HG03039 (cell line): Measurements from ENCODE around the gene PIH1D1.

Experiments used
- ATAC-seq: cut with Tn5 transposase; IDR thresholded peaks from one replicate; pipeline ENCODE4 v1.9.1; 2021; ENCODE audit warnings: mild to moderate bottlenecking, moderate library complexity; ENCODE audit not compliant: unreplicated experiment

Gene PIH1D1

DNA sequence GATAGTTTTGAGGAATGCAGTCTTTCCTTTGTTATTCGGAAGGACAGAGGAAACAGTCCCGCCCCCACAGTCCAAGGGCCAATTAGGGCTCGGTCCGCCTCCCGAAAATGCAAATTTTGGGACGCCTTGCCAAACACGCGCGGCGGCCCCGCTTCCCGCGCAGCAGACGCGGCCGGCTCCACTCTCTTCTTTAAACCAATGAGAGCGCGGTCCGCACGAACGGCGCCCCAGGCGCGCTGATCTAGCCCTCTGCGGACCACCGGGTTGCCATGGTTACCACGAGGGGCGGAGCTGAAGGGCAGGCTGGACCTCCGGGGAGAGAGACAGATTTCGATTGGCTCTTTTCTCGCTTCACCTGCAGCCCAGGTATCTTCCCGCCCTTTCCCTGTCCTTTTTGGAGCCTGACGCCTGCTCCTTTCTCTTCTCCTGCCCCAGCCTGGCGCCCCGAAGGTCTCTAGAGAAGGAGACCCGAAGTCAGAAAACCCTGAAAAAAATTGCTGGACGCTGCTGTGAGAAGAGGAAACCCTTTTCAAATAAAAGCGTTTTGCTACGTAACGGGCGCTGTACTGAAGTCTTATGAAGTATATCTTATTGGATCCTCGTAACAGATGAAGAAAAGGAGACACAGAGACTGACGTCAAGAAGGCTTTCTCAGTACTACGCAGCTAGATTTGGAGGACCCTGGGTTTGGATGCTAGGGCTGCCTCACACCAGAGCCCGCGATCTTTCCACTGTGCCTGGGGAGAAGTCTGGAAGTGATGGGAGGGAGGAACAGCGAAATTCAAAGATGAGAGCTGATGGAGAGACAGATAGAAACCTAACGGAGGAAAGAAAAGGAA lies 30.4 kb downstream of the PIH1D1 start:
- ATAC-seq = no peak

DNA sequence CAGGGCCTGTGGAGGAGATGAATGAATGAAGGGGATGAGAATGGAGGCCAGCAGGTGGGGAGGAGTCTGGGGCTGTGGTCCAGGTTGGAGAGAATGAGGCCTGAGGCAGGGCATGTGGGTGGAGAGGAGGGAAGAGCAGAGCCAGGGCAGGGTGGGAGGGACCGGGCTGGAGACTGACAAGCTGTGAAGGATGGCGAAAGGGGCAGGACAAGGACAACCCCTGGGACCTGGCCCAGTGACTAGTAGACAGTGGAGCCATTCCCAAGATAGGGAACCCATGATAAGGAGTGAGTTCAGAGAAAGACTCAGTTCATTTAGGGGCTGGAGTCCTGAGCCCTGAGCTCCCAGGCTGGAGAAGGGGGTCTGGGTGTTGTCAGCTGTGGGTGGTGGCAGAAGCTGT lies 31.4 kb downstream of the PIH1D1 start:
- ATAC-seq = no peak

DNA sequence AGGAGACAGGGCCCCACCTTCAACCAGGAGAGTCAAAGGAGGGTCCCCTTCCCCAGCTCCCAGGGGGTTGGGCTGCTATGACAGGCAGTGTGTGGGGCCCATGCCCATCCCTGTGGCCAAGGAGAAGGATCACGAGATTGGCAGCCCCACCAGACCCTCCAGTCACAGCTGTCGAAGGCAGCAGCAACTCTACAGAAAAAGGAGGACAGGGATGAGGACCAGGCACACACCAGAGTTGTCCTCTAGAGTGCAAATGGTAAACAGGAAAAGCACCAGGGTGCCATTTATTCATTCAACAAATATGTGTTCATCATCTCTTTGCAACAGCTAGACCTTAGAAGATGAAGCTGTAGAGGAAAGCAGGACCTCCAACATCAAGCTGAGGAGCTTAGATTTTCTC lies 32.4 kb downstream of the PIH1D1 start:
- ATAC-seq = no peak

DNA sequence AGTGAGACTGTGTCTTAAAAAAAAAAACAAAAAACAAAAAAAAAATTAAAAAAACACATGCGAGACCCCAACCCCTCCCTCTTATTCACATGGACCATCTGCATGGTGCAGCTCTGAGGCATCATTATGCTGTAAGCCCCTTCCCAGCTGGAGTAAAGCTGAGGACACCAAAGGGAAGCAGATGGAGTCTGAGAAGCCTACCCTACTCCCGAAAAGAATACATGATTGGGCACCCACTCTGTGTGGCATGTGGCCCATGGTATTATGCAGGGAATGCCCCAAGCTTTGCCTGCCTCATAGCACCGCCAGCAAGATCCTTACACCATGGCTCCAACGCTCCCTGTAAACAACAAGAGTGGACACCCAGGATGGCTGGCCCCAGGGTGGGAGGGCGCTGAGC lies 33.1 kb downstream of the PIH1D1 start:
- no peak for ATAC-seq

DNA sequence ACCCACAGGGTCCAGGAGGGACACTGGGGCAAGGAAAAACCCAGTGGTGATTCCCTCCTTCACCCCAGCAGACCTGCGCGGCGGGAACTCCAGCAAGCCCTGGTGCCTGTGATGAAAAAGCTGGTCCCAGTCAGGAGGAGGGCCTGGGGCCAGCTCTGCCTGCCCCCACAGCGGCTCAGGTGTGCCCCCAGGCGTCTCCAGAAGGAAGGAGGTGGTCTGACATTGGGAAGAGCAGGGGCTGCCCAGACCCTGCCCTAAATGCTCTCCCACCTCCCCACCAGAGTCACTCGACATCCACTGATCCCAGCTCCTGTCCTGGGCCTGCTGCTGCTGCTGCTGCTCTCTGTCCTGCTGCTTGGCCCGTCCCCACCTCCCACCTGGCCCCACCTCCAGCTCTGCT lies 34.5 kb downstream of the PIH1D1 start:
- no peak for ATAC-seq

DNA sequence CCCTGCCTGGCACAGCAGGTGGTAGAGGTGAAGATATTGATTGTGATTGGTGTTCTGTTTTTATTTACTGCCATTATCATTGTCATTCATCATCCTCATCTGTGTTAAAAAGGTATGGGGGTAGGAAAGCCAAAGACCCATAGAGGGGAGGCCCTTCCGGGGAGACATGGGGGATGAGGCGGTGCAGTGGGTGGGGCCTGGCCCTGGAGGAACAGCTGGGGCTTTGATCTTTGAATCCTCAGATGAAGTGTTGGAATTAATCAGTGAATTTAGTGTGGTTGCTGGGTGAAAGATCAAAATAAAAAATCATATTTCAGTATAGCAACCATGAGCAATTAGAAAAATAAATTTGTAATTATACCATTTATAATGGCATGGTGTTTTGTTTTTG lies 35.8 kb downstream of the PIH1D1 start:
- ATAC-seq = no peak

DNA sequence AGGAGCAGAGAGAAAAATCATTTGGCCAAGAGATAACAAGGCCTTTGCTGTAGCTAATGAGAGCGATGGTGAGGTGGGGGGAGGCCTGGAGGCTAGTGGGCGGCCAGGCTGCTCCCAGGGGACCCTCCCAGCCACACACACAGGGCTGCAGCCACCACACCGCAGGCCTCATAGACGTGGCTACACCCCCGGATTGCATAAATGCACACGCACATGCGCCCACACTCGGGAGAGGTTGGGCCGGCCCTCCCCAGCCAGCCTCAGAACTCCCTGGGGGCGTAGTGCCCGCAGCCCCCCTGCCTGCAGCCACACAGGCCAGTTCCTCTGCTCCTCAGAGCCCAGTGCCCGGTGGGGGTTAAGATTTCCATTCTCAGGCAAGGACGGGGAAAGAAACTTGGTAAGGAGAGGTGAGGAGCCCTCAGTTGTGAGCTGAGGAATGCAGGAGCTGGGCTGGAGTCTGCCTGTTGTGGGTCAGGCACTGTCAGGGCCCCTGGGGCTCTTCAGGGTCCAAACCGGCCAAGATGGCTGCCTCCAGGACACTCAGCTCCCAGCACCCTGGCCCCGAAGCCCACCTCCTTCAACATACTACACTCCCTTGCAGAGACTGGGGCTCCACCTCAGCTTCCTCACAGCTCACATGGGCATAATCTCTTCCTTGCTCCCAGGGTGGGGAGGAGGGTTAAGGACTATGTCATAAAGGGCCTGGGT lies 36.4 kb downstream of the PIH1D1 start:
- ATAC-seq = no peak

DNA sequence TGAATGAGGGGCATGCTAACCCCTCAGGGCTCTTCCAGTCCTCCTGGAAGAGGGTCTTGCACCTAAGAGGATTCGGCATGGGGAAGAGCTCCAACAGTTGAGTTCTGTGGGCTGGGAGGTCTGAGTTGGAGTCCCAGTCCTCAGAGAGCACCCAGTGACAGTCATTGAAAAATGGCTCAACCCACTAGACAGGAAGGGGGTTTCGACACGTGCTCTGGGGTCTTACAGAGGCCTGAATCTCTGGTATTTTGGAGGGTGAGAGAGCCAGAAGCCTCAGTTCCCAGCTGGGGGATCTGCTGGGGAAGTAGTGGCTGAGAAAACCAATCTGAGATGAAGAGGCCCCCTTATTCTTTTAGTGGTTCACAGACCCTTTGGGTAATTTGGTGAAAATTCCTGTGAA lies 37.4 kb downstream of the PIH1D1 start:
- ATAC-seq = no peak

DNA sequence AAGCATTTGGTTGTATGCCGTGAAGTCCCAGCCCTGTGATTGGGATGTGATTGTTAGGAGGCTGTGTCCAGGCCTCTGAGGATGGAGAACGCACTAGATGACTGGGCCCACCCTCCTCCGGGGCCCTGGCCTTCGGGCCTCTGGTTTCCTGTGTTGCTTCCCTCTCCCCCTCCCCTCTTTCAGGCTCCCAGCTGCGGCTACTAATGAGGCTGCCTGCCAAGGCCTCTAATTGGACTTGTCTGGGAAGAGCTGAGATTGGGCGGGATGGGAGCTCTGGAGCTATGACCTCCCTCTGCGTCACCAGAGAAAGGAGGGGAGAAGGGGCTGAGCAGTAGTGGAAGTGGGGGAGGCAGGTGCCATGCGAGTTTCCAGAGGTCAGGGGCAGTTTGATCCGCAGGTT lies 38.3 kb downstream of the PIH1D1 start:
- ATAC-seq = no peak

DNA sequence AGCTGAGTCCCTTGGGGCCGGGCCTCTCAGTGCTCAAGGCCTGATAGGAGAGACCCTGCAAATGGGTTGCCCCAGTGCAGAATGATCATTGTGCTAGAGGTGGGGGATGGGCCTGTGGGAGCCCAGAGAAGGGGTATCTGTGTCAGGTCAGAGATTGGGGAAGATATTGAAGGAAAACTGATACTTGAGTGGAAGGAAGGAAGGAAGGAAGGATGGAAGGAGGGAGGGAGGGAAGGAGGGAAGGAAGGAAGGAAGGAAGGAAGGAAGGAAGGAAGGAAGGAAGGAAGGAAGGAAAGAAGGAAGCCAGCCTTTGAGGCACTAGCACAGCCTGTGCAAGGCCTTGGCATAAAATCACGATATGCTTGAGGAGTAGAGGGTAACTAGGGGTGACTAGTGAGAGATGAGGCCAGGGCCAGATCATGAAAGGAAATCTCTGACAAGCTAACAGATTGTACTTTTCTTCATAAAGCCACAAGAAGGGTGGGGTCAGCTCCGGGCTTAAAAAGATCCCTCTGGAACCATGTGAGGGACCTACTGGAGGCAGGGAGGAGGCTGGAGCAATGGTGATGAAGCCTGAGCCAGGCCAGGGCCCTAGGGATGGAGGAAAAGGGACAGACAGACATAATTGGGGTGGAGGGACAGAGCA lies 39.8 kb downstream of the PIH1D1 start:
- no peak for ATAC-seq

DNA sequence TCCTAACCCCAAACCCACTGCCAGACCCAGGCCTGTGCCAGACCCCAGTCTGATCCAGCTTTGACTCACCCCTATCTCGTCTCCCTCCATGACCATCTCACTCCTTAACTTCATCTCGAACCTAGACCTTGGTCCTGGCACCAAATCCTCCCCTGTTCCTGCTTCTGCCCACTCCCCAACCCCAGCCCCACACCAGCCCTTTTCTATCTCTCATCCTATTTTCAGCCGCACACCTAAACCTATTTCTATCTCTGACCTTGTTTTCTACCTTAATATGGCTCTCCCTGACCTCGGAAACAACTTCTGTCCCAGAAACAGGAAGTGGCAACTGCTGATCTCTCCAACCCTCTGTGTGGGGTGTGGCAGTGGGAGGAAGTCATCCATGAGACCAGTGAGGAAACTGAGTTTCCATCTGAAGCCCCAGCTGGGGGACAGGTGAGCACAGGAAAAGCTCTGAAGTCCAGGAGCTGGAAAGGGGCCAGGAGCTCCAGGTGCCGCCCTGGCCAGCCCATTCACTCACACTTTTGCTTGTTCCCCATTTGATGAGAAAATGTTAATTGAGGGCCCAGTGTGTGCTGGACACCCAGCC lies 42.1 kb downstream of the PIH1D1 start:
- ATAC-seq = no peak

DNA sequence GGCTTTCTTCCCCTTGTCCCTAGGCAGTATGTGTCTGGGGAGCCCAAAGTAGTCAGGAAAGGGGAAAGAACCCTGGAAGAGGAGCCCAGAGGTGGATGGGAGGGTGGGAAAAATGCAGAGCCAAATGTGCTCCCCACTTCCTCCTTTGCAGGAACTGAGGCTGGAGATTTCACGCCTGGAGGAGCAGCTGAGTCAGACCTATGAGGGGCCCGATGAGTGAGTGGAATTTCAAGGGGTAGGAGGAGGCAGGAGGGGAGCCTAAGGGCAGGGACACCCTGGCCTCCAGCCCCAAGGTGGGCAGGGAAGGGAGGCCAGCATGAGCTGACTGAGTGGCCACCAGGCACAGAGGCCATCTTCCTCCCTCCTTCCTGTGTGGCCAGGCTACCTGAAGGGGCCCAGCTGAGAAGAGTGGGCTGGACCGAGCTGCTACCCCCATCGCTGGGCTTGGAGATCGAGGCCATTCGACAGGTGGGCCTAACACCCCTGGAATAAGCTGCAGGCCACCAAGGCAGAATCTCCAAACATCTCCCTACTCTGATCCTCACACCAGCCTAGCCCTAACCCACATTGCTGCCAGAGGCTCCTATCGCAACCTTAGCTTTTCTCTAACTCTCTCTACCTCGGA lies 42.7 kb downstream of the PIH1D1 start:
- ATAC-seq = no peak

DNA sequence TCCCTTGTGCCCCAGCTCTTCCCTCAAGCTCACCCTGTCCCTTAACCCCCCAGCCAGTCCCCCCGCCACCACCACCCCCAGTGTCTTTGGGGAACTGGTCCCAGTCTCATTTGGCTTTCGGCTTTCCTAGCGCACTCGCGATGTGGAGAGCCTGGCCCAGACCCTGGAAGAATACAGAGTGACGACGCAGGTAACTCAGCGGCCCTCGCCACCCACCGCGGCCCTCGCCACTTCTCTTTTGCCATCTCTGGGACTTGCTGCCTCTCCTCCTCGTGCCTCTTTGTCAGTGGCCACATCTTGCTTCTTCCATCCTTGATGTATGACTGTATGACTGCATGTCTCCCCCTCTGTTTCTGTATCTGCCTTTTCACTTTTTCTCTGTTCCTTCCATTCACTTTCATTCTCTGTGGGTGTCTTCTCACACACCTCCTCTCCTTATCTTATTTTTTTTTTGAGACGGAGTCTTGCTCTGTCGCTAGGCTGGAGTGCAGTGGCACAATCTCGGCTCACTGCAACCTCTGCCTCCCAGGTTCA lies 44.1 kb downstream of the PIH1D1 start:
- no peak for ATAC-seq

DNA sequence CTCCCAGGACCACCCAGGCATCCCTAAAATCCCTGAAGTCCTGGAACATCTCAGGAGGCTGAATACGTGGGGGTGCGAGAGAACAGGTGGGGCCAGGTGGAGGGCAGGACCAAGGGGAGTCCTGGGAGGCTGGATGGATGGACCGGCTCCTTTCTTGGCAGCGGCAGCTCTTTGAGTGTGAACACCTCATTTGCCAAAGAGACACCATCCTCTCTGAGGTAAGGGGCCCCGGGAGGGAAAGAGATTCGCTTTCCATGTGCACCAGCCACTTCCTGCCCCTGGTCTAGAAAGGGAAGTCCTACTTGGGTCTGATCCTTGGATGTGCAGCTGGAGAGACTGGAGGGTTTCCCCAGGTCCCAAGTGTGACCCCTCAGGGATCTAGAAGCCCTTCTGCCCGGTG lies 44.5 kb downstream of the PIH1D1 start:
- no peak for ATAC-seq

DNA sequence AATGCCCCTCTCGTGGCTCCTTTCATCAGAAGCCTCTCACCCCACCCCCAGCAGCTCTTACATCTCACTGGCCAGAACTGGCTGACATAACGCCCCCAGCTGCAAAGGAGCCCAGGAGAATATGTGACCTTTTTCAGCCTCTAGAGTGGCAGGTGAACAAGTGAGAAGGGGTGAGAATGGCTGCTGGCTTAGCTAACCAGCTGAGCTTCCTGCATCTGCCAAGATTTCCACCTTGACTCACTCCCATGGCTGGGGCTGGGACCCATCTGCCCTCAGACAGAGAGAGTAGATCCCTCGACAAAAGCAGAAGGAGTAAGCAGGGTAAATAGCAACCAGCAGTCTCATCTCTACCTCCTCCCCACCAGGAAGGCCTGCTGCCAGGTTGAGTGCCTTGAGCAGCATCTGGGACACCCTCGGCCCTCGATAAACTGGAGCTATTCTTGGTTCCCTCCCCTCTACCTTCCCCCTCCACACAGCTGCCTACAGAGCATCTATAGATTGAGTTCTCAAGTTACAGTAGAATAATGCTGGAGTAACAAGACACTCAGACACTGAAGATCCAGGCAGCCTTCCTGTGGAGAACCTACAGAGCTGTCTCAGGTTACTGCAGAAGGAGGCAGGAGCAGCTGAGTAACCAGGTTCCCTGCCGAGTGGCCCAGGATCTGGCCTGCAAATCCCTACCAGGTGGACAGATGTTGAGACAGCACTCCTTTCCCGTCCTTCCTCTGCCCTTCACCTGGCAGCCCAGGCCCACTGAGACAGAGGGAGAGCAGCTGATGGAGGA lies 48.0 kb downstream of the PIH1D1 start:
- no peak for ATAC-seq

DNA sequence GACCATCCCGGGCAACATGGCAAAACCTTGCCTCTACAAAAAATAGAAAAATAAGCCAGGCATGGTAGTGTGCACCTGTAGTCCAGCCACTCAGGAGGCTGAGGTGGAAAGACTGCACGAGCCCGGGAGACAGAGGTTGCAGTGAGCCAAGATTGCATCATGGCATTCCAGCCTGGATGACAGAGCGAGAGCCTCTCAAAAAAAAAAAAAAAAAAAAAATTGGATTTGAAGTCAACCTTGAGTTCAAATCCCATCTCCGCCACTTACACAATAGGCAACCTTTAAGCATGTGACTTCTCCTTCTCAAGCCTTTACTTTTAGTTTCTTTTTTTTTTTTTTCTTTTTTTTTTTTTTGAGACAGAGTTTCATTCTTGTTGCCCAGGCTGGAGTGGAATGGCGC lies 51.6 kb downstream of the PIH1D1 start:
- no peak for ATAC-seq

DNA sequence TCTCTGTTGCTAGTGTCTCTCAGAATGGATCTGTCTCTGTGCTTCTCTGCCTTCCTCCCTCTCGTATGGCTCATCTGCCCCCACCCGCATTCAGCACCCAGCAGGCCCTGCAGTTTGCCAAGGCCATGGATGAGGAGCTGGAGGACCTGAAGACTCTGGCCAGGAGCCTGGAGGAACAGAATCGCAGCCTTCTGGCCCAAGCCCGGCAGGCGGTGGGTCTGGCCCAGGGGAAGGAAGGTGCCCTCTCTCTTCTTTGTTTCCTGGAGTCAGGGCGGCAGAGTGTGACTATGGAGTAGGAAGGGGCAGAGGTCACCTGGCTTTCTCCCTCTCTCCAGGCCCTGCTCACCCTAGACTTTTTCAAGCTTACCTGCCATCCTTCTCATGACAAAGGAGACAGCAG lies 52.7 kb downstream of the PIH1D1 start:
- ATAC-seq = no peak

DNA sequence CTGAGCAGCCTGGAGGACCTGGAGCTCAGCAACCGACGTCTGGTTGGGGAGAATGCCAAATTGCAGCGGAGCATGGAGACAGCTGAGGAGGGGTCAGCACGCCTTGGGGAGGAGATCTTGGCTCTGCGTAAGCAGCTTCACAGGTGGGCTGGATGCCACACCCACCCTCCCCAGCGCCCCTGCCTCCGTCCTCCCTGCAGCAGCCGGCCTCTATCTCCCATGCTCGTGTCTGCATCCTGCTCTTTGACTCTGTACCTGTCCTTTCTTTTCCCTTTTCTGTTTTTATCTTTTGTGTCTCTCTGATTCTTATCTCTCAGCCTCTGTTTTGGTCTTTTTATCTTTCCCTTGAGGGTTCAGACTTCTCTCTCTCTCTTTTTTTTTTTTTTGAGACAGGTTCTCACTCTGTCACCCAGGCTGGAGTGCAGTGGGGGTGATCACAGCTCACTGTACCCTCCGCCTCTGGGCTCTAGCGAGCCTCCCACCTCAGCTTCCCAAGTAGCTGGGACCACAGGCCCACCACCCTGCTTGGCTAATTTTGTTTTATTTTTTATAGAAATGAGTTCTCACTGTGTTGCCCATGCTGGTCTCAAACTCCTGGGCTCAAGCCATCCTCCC lies 53.5 kb downstream of the PIH1D1 start:
- no peak for ATAC-seq

DNA sequence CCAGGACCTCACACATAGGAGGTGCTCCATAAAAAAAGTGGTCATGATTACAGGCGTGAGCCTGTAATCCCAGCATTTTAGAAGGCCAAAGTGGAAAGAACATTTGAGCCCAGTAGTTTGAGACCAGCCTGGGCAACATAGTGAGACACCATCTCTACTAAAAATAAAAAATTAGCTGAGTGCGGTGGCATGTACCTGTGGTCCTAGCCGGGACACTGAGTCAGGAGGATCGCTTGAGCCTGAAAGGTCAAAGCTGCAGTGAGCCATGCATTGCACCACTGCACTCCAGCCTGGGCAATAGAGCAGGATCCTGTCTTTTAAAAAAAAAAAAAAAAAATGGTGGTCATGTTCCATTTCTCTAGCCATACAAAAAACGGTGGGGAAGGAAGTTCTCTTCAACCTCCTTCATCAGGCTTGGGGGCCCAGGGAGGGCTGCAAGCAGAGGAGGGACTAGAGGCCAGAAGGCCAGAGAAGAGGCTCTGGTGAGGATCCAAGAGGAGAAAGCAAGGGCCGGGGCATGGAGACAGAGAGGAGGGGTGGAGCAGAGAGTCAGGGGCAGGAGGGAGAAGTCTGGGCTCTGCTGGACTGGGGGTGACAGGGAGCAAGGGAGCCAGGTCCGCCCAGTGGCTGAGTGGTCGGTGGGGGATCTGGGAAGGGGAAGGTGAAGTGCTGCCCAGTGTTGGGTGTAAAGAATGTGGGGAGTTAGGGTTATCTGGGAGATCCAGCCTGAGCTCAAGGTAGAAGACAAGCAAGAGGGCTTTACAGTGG lies 54.7 kb downstream of the PIH1D1 start:
- ATAC-seq = no peak
